SK-N-SH treated with all-trans-retinoic acid at 6 μM for 48 hours (cell line): Measurements from ENCODE around the gene SP3.

ENCODE experiments used
- ATAC-seq: fragments of 200-7000 bp; cut with Tn5 transposase; 3 replicates; pipeline ENCODE4 v1.9.1; 2020; ENCODE audit warnings: mild to moderate bottlenecking, moderate library complexity
- ARNTL ChIP-seq: fragments of 450-650 bp; formaldehyde crosslinking; IDR thresholded peaks from 2 replicates; pipeline ENCODE4 v1.5.0; 2020; ENCODE audit warnings: low read depth, mild to moderate bottlenecking, moderate library complexity, borderline replicate concordance
- CSDC2 ChIP-seq: fragments of 250-450 bp; sonication (Bioruptor Pico); IDR thresholded peaks from 2 replicates; pipeline ENCODE4 v1.5.0; 2020; ENCODE audit warnings: mild to moderate bottlenecking, moderate library complexity
- ESRRG ChIP-seq: fragments of 250-450 bp; sonication (Bioruptor Pico); IDR thresholded peaks from 2 replicates; pipeline ENCODE4 v1.6.1; 2021; ENCODE audit warnings: mild to moderate bottlenecking
- GLIS3 ChIP-seq: fragments of 250-450 bp; sonication (Bioruptor Pico); IDR thresholded peaks from 2 replicates; pipeline ENCODE4 v1.5.0; 2020; ENCODE audit warnings: mild to moderate bottlenecking, moderate library complexity
- OSR1 ChIP-seq: fragments of 250-450 bp; sonication (Bioruptor Pico); IDR thresholded peaks from 2 replicates; pipeline ENCODE4 v1.8.0; 2022; ENCODE audit warnings: moderate library complexity, mild to moderate bottlenecking, inconsistent platforms
- PPARA ChIP-seq: fragments of 250-450 bp; sonication (Bioruptor Pico); IDR thresholded peaks from 2 replicates; pipeline ENCODE4 v1.5.0; 2020; ENCODE audit warnings: mild to moderate bottlenecking, borderline replicate concordance
- RARB ChIP-seq: fragments of 250-450 bp; sonication (Bioruptor Pico); IDR thresholded peaks from 2 replicates; pipeline ENCODE4 v1.8.0; 2021; ENCODE audit warnings: mild to moderate bottlenecking, moderate library complexity
- SNAI2 ChIP-seq: fragments of 250-450 bp; sonication (Bioruptor Pico); IDR thresholded peaks from 2 replicates; pipeline ENCODE4 v1.5.0; 2020; ENCODE audit warnings: mild to moderate bottlenecking, moderate library complexity
- TCF4 ChIP-seq: fragments of 250-450 bp; sonication (Bioruptor Pico); IDR thresholded peaks from 2 replicates; pipeline ENCODE4 v1.8.0; 2021; ENCODE audit warnings: mild to moderate bottlenecking, moderate library complexity, borderline replicate concordance
- TOX ChIP-seq: fragments of 250-450 bp; sonication (Bioruptor Pico); IDR thresholded peaks from 2 replicates; pipeline ENCODE4 v1.8.0; 2021; ENCODE audit warnings: mild to moderate bottlenecking, moderate library complexity, borderline replicate concordance
- ZC3H10 ChIP-seq: fragments of 250-450 bp; sonication (Bioruptor Pico); IDR thresholded peaks from 2 replicates; pipeline ENCODE4 v1.5.1; 2021; ENCODE audit warnings: mild to moderate bottlenecking, moderate library complexity
- ZFP3 ChIP-seq: fragments of 250-450 bp; sonication (Bioruptor Pico); IDR thresholded peaks from 2 replicates; pipeline ENCODE4 v1.5.0; 2020; ENCODE audit warnings: mild to moderate bottlenecking, moderate library complexity
- ZFP30 ChIP-seq: fragments of 450-650 bp; formaldehyde crosslinking; IDR thresholded peaks from 2 replicates; pipeline ENCODE4 v1.5.0; 2022; ENCODE audit warnings: mild to moderate bottlenecking, moderate library complexity
- ZNF565 ChIP-seq: fragments of 450-650 bp; formaldehyde crosslinking; conservative IDR thresholded peaks from 2 replicates; pipeline ENCODE4 v1.5.0; 2020; ENCODE audit warnings: low read depth, mild to moderate bottlenecking, moderate library complexity
- ZNF70 ChIP-seq: fragments of 450-650 bp; formaldehyde crosslinking; IDR thresholded peaks from 2 replicates; pipeline ENCODE4 v1.5.0; 2020; ENCODE audit warnings: mild to moderate bottlenecking, moderate library complexity
- ZNF8 ChIP-seq: fragments of 450-650 bp; formaldehyde crosslinking; IDR thresholded peaks from 2 replicates; pipeline ENCODE4 v1.5.0; 2020; ENCODE audit warnings: mild to moderate bottlenecking, moderate library complexity
- TF ChIP-seq, protein P1 (sequence below): fragments of 250-450 bp; sonication (Bioruptor Pico); IDR thresholded peaks from 2 replicates; pipeline ENCODE4 v1.5.0; 2020; ENCODE audit warnings: mild to moderate bottlenecking, moderate library complexity
- TF ChIP-seq, protein P2 (sequence below): fragments of 250-450 bp; sonication (Bioruptor Pico); IDR thresholded peaks from 2 replicates; pipeline ENCODE4 v1.8.0; 2020; ENCODE audit warnings: mild to moderate bottlenecking, moderate library complexity, borderline replicate concordance
- TF ChIP-seq, protein P3 (sequence below): fragments of 250-450 bp; sonication (Bioruptor Pico); IDR thresholded peaks from 2 replicates; pipeline ENCODE4 v1.8.0; 2021; ENCODE audit warnings: low read depth, mild to moderate bottlenecking, moderate library complexity, borderline replicate concordance
- TF ChIP-seq, protein P4 (sequence below): fragments of 250-450 bp; sonication (Bioruptor Pico); IDR thresholded peaks from 2 replicates; pipeline ENCODE4 v1.5.1; 2021; ENCODE audit warnings: mild to moderate bottlenecking, moderate library complexity

SP3 gene

DNA sequence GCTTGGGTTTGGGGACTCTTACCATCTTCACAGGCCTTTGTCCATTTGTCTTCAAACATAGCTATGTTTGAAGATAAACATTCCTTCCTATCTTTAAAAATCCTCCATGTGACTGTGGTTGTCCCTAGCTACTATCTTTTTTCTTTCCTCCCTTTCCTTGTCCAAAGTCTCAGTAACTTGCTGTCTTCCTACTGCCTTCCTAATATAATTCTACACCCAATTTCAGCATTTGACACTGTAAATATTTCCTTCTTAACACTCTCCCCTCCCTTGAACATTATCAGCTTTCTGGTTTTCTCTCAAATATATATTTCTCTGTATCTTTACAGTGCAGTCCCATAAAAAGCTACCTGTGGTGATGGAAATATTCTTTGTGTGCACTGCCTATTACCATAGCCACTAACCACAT is 5.3 kb upstream of the SP3 start:
- ATAC-seq: no peak
- TF ChIP-seq ARNTL (CRISPR knock-in tag): no peak
- TF ChIP-seq GLIS3 (CRISPR knock-in tag): no peak
- no peak for TF ChIP-seq ZNF8 (CRISPR knock-in tag)
- TF ChIP-seq ZC3H10: no peak

DNA sequence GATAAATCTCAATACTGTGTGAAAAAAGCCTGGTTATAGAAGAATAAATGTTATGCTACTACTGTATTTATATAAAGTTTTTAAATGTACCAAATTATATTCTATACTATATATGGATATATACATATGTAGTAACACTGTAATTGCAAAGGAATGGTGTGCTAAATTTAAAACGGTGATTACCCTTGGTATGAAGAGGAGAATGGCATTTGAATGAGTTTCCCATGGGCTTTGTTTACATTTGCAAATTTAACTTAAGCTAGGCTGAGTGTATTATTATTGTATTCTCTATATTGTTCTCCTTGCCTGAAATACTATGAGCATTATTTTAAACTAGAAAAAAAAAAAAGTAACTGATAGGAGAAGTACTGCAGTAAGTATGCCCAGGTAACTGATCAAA is 4.7 kb upstream of the SP3 start:
- TF ChIP-seq ZFP30 (CRISPR knock-in tag) (no peak), SNAI2 (no peak), ARNTL (CRISPR knock-in tag) (no peak), ESRRG (CRISPR knock-in tag) (no peak), OSR1 (no peak)
- ATAC-seq: no peak

DNA sequence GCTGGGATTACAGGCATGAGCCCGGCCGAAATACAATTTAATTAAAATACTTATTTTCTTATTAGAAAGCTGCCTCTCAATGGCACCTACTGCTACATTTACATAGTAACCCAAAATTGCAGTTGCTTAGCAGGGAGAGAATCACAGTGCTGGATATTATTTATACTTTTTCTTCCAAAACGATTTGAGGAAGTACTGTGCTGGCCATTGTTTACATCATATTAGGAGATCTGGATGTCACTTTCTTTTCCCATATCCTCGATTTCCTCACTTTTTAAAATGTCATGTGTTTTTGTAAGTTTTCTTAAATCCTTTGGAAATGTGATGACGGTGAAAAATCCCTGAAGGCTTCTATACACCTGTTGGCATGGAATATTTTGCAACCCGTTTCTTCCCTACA is 3.4 kb upstream of the SP3 start:
- no peak for ATAC-seq
- TF ChIP-seq TCF4: no peak
- TF ChIP-seq, protein P1, sequence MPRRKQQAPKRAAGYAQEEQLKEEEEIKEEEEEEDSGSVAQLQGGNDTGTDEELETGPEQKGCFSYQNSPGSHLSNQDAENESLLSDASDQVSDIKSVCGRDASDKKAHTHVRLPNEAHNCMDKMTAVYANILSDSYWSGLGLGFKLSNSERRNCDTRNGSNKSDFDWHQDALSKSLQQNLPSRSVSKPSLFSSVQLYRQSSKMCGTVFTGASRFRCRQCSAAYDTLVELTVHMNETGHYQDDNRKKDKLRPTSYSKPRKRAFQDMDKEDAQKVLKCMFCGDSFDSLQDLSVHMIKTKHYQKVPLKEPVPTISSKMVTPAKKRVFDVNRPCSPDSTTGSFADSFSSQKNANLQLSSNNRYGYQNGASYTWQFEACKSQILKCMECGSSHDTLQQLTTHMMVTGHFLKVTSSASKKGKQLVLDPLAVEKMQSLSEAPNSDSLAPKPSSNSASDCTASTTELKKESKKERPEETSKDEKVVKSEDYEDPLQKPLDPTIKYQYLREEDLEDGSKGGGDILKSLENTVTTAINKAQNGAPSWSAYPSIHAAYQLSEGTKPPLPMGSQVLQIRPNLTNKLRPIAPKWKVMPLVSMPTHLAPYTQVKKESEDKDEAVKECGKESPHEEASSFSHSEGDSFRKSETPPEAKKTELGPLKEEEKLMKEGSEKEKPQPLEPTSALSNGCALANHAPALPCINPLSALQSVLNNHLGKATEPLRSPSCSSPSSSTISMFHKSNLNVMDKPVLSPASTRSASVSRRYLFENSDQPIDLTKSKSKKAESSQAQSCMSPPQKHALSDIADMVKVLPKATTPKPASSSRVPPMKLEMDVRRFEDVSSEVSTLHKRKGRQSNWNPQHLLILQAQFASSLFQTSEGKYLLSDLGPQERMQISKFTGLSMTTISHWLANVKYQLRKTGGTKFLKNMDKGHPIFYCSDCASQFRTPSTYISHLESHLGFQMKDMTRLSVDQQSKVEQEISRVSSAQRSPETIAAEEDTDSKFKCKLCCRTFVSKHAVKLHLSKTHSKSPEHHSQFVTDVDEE (CRISPR knock-in tag): no peak
- TF ChIP-seq, all 23 proteins: peak for 0

DNA sequence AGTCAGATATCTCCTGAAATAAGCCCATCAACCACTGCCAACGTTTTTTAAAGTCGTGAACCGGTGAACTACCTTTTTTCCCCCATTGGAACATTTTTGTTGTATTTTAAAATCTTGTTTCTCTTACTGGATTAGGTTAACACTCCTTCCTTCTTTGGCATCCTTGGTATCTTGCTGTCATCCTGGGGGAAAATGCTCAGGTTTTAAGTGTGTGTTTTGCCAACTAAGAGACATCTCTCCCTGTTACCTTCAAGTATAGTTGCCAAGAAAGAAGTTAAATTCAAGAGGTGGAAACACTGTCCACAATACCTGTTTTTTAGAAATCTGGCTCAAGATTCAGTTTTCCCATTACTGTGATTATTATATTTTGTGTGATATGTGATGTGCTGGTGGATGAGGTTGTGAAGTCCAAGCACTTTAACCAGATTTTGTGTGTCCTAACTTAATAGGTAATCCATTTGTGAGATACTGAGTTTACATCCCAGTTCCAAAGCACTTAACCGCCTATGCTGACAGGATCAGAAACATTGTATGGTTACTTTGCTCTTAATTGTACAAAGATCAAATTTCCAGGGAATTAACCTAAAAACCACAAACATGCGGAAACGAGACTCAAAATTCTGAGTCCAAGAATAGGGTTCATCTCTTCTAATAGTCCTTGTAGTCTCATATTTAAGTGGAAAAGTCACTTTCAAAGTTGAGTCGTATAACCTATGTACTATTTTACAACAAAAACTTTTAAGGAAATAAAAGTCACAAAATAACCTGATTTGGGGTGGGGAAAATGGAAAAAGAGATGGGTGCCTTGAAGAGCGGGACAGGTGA is 1.3 kb upstream of the SP3 start:
- TF ChIP-seq, protein P2, sequence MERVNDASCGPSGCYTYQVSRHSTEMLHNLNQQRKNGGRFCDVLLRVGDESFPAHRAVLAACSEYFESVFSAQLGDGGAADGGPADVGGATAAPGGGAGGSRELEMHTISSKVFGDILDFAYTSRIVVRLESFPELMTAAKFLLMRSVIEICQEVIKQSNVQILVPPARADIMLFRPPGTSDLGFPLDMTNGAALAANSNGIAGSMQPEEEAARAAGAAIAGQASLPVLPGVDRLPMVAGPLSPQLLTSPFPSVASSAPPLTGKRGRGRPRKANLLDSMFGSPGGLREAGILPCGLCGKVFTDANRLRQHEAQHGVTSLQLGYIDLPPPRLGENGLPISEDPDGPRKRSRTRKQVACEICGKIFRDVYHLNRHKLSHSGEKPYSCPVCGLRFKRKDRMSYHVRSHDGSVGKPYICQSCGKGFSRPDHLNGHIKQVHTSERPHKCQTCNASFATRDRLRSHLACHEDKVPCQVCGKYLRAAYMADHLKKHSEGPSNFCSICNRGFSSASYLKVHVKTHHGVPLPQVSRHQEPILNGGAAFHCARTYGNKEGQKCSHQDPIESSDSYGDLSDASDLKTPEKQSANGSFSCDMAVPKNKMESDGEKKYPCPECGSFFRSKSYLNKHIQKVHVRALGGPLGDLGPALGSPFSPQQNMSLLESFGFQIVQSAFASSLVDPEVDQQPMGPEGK: no peak
- TF ChIP-seq OSR1 (no peak), ZNF70 (CRISPR knock-in tag) (no peak), ZFP30 (CRISPR knock-in tag) (no peak), CSDC2 (no peak), ARNTL (CRISPR knock-in tag) (no peak), ZNF565 (CRISPR knock-in tag) (no peak), ZFP3 (CRISPR knock-in tag) (no peak), TOX (no peak), PPARA (no peak), SNAI2 (no peak), RARB (CRISPR knock-in tag) (no peak), ESRRG (CRISPR knock-in tag) (no peak), GLIS3 (CRISPR knock-in tag) (no peak)
- TF ChIP-seq, protein P3, sequence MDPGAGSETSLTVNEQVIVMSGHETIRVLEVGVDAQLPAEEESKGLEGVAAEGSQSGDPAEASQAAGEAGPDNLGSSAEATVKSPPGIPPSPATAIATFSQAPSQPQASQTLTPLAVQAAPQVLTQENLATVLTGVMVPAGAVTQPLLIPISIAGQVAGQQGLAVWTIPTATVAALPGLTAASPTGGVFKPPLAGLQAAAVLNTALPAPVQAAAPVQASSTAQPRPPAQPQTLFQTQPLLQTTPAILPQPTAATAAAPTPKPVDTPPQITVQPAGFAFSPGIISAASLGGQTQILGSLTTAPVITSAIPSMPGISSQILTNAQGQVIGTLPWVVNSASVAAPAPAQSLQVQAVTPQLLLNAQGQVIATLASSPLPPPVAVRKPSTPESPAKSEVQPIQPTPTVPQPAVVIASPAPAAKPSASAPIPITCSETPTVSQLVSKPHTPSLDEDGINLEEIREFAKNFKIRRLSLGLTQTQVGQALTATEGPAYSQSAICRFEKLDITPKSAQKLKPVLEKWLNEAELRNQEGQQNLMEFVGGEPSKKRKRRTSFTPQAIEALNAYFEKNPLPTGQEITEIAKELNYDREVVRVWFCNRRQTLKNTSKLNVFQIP (CRISPR knock-in tag): no peak
- TF ChIP-seq, protein P4, sequence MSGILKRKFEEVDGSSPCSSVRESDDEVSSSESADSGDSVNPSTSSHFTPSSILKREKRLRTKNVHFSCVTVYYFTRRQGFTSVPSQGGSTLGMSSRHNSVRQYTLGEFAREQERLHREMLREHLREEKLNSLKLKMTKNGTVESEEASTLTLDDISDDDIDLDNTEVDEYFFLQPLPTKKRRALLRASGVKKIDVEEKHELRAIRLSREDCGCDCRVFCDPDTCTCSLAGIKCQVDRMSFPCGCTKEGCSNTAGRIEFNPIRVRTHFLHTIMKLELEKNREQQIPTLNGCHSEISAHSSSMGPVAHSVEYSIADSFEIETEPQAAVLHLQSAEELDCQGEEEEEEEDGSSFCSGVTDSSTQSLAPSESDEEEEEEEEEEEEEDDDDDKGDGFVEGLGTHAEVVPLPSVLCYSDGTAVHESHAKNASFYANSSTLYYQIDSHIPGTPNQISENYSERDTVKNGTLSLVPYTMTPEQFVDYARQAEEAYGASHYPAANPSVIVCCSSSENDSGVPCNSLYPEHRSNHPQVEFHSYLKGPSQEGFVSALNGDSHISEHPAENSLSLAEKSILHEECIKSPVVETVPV (CRISPR knock-in tag): no peak
- TF ChIP-seq, protein P1 (CRISPR knock-in tag): no peak
- ATAC-seq: no peak
